Large intestine (tissue), 3 donors: Measurements from ENCODE around the gene ANGPTL8. TPM values are rescaled to one million over a fixed set of nuclear protein-coding genes. Genes with fewer than 3 reads are reported as not detected.

Source experiments
- DNase-seq, 2 donors: peaks; one replicate each; pipeline versions ENCODE4 v3.0.0 to v3.0.0-alpha.2; 2013
- H3K27ac ChIP-seq: one replicate; pipeline ENCODE4 v1.5.1; 2013; ENCODE audit warnings: low read length
- H3K27me3 ChIP-seq: 2 replicates; pipeline ENCODE4 v1.6.1; 2013; ENCODE audit warnings: low read length; ENCODE audit not compliant: control insufficient read depth, insufficient read depth
- H3K36me3 ChIP-seq: 2 replicates; pipeline ENCODE4 v1.6.1; 2013; ENCODE audit warnings: low read length; ENCODE audit not compliant: control insufficient read depth, insufficient read depth
- H3K4me1 ChIP-seq: one replicate; pipeline ENCODE4 v1.6.1; 2013; ENCODE audit warnings: low read length; ENCODE audit not compliant: control insufficient read depth, insufficient read depth
- H3K4me3 ChIP-seq: one replicate; pipeline ENCODE4 v1.5.1; 2013; ENCODE audit warnings: low read length
- H3K9me3 ChIP-seq: one replicate; pipeline ENCODE4 v1.6.1; 2013; ENCODE audit warnings: mild to moderate bottlenecking, low read depth, low read length, moderate library complexity; ENCODE audit not compliant: control insufficient read depth
- WGBS: methylation state at CpG from one replicate; pipeline ENCODE4 v1.1.5; 2013; ENCODE audit warnings: low lambda C conversion rate; ENCODE audit not compliant: insufficient coverage; 5-methylcytosine and 5-hydroxymethylcytosine counted together
- polyA plus RNA-seq: library from polyadenylated mRNA; unstranded; fragments of 120-200 nt; gene quantifications from one replicate; pipeline ENCODE4 v1.2.1, GENCODE V29; 2013

The ANGPTL8 gene
- polyA plus RNA-seq, 1 donor: 0.55 TPM

DNA sequence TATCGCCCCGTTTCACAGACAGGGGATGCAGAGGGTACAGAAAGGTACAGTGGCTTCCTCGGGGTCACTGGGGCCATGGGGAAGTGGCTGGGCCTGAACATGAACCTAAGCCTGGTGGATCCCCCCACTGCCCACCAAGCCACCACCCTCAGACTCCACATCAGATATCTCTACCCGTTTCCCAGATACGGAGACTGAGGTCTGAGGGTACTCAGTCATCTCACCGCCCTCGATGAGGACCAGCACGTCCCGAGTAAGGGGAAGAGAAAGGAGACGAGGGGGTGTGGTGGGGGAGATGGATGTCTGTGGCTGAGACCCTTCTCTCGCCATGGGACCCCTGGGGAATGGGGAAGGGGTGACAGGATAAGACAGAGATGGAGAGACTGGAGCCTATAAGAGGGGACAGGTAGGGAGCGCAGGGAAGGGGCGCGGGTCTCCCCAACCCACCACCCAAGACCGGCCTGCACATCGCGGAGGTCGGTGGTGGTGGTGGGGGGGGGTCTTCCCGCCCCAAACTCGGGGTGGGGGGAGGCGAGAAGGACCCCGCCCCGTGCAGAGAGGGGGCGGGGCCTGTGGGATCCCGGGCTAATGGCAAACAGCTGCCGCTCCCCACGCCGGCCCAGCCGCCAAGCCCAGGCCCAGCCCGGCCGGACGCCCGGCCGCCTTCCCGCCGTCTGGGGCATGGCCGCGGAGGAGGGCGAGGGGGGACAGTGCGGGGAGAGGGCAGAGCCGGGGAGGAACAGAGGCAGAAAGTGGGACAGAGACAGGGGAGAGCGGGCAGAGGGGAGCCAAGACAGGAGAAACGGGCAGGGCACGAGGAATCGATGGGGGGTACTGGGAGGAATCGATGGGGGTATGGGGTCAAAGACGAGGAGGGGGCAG is 42.8 kb upstream of the ANGPTL8 start:
- H3K4me3 ChIP-seq: peak overlapping the region; percentile 74
- H3K27ac ChIP-seq: peak overlapping the region; percentile 60
- no peaks in the 10 kb centered on the region for H3K27me3 ChIP-seq
- 0% methylated on average over 6 of the region's 47 CpGs for WGBS
- H3K9me3 ChIP-seq: no peaks in the 10 kb centered on the region
- H3K36me3 ChIP-seq: peaks cover 47% of the 10 kb centered on the region
- H3K4me1 ChIP-seq: peaks cover 9% of the 10 kb centered on the region
- peak in 1 of 2 donors; percentile 38 for DNase-seq

DNA sequence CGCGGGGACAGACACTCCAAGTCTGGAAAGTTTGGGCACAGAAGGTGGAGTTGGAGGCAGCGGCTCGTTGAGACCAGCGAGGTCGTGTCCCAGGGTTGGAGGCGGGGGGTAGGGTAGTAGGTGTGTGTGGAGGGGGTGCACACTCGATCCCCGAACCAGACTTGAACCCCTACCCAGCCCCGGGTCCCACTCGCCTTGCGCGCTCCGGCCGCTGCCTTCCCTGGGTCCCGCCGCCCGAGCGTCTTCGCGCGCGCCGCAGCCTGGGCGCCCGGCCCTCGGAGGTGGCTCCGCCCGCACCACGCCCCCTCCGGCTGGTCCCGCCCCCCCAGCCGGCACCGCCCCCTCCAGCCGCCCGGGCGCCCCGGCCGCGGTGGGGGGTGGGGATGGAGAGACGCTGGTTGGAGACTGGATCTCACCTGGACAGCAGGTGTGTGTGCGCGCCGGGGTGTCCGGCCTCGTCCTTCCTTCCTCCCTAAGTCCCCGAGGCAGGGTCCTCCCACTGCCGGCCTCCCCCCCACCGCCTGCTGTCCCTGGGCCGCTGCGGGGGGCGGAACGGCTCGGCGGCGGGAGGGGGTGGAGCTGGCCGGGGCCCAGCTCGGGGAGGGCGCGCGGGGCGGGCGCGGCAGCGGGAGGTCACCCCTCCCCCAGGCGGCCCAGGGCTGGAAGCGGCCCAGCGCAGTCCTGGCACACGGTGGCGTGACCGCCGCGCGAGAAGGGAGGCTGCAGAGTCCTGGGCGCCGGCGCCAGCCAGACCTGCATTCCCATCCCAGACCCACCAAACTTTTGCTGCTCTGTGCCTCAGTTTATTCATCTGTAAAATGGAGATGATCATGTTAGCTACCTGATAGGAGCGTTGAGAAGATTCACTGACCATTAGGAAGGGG is 41.9 kb upstream of the ANGPTL8 start, which contains the start of gene KANK2:
Gene KANK2 (minus strand): TSS at position 255 of the 884 bp plus-strand sequence. CDS start 3,034 bp downstream, outside the sequence.
- WGBS: no CpG with 5 or more reads among the region's 78 CpGs
- Histone ChIP-seq H3K9me3 (no peaks in the 10 kb centered on the region), H3K27me3 (no peaks in the 10 kb centered on the region), H3K36me3 (peaks cover 47% of the 10 kb centered on the region), H3K4me1 (peaks cover 9% of the 10 kb centered on the region), H3K4me3 (peak within 1 kb of the TSS; percentile 74), H3K27ac (peak within 1 kb of the TSS; percentile 75)
- peak; percentile 68 to 88 for DNase-seq

DNA sequence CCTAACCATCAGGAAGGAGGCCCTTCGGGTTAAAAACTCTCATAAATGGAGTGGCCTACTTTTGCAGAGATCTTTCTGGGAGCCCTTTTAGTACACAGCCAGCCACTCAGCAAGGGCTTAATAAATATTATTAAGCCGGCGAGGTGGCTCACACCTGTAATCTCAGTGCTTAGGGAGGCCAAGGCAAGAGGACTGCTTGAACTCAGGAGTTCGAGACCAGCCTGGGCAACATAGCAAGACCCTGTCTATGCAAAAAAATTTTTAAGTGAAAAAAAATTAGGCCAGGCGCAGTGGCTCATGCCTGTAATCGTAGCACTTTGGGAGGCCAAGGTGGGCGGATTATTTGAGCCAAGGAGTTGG is 41.3 kb upstream of the ANGPTL8 start:
- Histone ChIP-seq H3K9me3 (no peaks in the 10 kb centered on the region), H3K36me3 (peaks cover 41% of the 10 kb centered on the region), H3K4me1 (peaks cover 12% of the 10 kb centered on the region), H3K27me3 (no peaks in the 10 kb centered on the region), H3K27ac (peak overlapping the region; percentile 17), H3K4me3 (peak overlapping the region; percentile 2)
- 90% methylated on average over 2 of the region's 7 CpGs for whole genome bisulfite sequencing
- DNase-seq: no peak

GRCh38 chr19:11198769-11199424 is 40.5 kb upstream of the ANGPTL8 start:
- Histone ChIP-seq H3K27me3 (no peaks in the 10 kb centered on the region), H3K4me1 (peaks cover 14% of the 10 kb centered on the region), H3K36me3 (peaks cover 34% of the 10 kb centered on the region), H3K9me3 (no peaks in the 10 kb centered on the region), H3K4me3 (no peak overlapping the region), H3K27ac (no peak overlapping the region)
- no peak for DNase-seq
- no CpG with 5 or more reads among the region's 7 CpGs for WGBS

DNA sequence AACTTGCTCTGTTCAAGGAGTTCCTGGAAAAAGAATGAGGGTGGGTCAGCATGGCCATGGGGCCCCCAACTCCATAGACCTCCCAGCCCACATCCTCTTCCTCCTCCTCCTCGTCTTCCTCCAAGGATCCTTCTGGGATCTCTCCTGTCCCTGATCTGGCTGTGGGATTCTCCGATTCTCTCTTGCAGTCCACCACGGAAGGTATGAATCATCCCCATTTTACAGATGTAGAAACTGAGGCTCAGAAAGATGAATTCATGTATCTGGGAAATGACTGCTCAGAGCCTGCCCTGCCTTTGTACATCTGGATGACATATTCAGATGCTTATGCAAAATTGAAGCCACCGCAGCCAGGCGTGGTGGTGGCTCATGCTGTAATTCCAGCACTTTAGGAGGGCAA is 39.9 kb upstream of the ANGPTL8 start:
- Histone ChIP-seq H3K4me3 (no peak overlapping the region), H3K36me3 (peaks cover 30% of the 10 kb centered on the region), H3K9me3 (no peaks in the 10 kb centered on the region), H3K4me1 (peaks cover 14% of the 10 kb centered on the region), H3K27me3 (no peaks in the 10 kb centered on the region), H3K27ac (no peak overlapping the region)
- no peak for DNase-seq
- WGBS: no CpG with 5 or more reads among the region's 5 CpGs

DNA sequence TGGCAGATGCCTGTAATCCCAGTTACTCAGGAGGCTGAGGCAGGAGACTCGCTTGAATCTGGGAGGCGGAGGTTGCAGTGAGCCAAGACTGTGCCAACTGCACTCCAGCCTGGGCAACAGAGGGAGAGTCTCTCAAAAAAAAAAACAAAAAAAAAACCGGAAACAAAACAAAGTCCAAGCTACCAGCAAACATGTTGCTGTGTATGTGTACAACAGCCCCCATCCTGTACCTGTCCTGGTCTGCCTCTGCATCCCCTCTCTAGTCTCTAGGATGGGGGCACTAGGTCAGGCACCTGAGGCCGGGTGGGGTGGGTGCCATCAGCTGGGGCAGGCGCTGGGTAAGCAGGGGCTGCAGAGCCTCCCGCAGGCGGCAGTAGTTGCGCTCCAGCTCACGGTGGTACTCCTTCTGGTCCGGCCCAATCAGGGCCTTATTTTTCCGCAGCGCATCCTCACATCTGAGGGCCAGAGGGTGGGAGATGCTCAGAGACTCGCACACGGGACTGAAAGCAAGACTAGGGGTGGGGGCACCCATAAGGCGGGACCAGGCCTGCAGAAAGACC is 39.3 kb upstream of the ANGPTL8 start:
- Histone ChIP-seq H3K36me3 (peaks cover 30% of the 10 kb centered on the region), H3K4me3 (no peak overlapping the region), H3K4me1 (peaks cover 14% of the 10 kb centered on the region), H3K27me3 (no peaks in the 10 kb centered on the region), H3K27ac (no peak overlapping the region), H3K9me3 (no peaks in the 10 kb centered on the region)
- no peak for DNase-seq
- no CpG with 5 or more reads among the region's 15 CpGs for WGBS

DNA sequence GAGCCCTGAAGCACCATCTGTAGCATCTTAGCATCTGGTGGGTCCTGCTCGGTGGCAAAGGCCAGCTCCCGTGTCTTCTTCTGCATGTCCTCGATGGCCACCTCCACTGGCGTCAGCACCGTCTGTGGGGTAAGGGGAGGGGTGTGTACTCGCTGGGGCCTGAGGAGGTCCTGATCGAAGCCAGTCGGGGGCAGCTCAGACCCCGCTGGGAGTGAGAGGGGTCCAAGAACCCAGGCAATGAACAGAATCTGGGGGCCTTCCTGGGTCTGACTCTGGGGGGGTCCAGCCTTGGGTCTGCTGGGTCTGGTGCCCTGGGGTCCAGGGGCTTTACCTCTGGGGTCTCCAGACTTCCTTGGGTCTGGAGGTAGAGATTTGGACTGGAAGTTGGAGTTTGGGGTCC is 38.5 kb upstream of the ANGPTL8 start:
- H3K27me3 ChIP-seq: no peaks in the 10 kb centered on the region
- no peak overlapping the region for H3K4me3 ChIP-seq
- no peak for DNase-seq
- WGBS: no CpG with 5 or more reads among the region's 9 CpGs
- peaks cover 14% of the 10 kb centered on the region for H3K4me1 ChIP-seq
- peaks cover 28% of the 10 kb centered on the region for H3K36me3 ChIP-seq
- no peaks in the 10 kb centered on the region for H3K9me3 ChIP-seq
- H3K27ac ChIP-seq: no peak overlapping the region

- H3K4me1 ChIP-seq: peaks cover 9% of the 10 kb centered on the region
- peaks cover 30% of the 10 kb centered on the region for H3K36me3 ChIP-seq
- no peaks in the 10 kb centered on the region for H3K9me3 ChIP-seq
- DNase-seq: no peak
- no peak overlapping the region for H3K27ac ChIP-seq
- no peaks in the 10 kb centered on the region for H3K27me3 ChIP-seq
- H3K4me3 ChIP-seq: no peak overlapping the region
- no CpG with 5 or more reads among the region's 24 CpGs for WGBS
Observed at GRCh38 chr19:11201791-11202190, 37.6 kb upstream of the ANGPTL8 start.

- Histone ChIP-seq H3K27ac (peak overlapping the region; percentile 59), H3K36me3 (peaks cover 36% of the 10 kb centered on the region), H3K4me1 (peaks cover 9% of the 10 kb centered on the region), H3K27me3 (no peaks in the 10 kb centered on the region), H3K4me3 (no peak overlapping the region), H3K9me3 (no peaks in the 10 kb centered on the region)
- no CpG with 5 or more reads among the region's 20 CpGs for WGBS
- no peak for DNase-seq
Observed at GRCh38 chr19:11202488-11203193, 36.8 kb upstream of the ANGPTL8 start.
